Bronchial epithelial cell (primary cell): ENCODE data around the gene KDM2B. TPM values are rescaled to one million over a fixed set of nuclear protein-coding genes. Genes with fewer than 3 reads are reported as not detected.
"Not testable (repeated sequence)": the region's sequence is repeated elsewhere in the genome, so short reads cannot be mapped to it uniquely, and the experiment has no call there.

ENCODE experiments used
- DNase-seq: peaks from one replicate; pipeline ENCODE4 v3.0.0-alpha.2; 2010; ENCODE audit warnings: low read depth
- FAIRE-seq: peaks from 2 replicates; lab custom pipeline; 2011; peaks lifted over from hg19 to GRCh38; lab: Jason Lieb, UNC
- H3K27me3 ChIP-seq: 2 replicates; pipeline ENCODE4 v1.5.1; 2011; ENCODE audit warnings: low read length; ENCODE audit not compliant: control insufficient read depth, insufficient read depth
- H3K36me3 ChIP-seq: 2 replicates; pipeline ENCODE4 v1.5.1; 2011; ENCODE audit warnings: low read length; ENCODE audit not compliant: control insufficient read depth, insufficient read depth
- H3K4me3 ChIP-seq: 2 replicates; pipeline ENCODE4 v1.5.1; 2011; ENCODE audit warnings: mild to moderate bottlenecking, low read depth, low read length, control low read depth
- total RNA-seq: library from RNA; depleted of rRNA; stranded (reverse); fragments of >200 nt; gene quantifications from 2 replicates; pipeline ENCODE4 v1.2.1, GENCODE V29; 2014
- TF ChIP-seq, protein P1 (sequence below): IDR thresholded peaks from 2 replicates; pipeline ENCODE4 v1.5.1; 2011; ENCODE audit warnings: mild to moderate bottlenecking, moderate library complexity, low read length, control low read depth, inconsistent platforms; ENCODE audit not compliant: insufficient read depth, severe bottlenecking

Gene KDM2B
- total RNA-seq, 1 donor from 2014 or later = 14.2 TPM

DNA sequence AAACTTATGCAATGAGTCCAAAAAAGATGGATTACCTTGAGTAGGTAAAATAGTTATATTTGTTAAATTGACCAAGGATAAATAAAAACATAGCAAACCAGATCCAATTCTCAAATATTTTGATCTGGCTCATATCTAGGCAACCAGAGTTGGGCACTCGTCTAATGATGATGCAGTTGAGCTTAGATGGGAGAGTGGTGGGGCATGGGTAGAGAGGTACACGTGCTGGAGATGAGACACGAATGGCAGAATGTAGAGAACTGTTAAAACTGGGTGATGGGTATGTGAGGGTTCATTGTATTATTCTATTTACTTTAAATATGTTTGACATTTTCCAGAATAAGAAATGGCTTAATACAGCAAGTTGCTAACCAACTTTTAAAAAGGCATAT, 188.5 kb downstream of the KDM2B start:
- DNase-seq = no peak
- Histone ChIP-seq H3K36me3 (no peaks in the 10 kb centered on the region), H3K4me3 (no peak overlapping the region), H3K27me3 (no peaks in the 10 kb centered on the region)
- TF ChIP-seq, protein P1, sequence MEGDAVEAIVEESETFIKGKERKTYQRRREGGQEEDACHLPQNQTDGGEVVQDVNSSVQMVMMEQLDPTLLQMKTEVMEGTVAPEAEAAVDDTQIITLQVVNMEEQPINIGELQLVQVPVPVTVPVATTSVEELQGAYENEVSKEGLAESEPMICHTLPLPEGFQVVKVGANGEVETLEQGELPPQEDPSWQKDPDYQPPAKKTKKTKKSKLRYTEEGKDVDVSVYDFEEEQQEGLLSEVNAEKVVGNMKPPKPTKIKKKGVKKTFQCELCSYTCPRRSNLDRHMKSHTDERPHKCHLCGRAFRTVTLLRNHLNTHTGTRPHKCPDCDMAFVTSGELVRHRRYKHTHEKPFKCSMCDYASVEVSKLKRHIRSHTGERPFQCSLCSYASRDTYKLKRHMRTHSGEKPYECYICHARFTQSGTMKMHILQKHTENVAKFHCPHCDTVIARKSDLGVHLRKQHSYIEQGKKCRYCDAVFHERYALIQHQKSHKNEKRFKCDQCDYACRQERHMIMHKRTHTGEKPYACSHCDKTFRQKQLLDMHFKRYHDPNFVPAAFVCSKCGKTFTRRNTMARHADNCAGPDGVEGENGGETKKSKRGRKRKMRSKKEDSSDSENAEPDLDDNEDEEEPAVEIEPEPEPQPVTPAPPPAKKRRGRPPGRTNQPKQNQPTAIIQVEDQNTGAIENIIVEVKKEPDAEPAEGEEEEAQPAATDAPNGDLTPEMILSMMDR = no peak
- no peak for FAIRE-seq

DNA sequence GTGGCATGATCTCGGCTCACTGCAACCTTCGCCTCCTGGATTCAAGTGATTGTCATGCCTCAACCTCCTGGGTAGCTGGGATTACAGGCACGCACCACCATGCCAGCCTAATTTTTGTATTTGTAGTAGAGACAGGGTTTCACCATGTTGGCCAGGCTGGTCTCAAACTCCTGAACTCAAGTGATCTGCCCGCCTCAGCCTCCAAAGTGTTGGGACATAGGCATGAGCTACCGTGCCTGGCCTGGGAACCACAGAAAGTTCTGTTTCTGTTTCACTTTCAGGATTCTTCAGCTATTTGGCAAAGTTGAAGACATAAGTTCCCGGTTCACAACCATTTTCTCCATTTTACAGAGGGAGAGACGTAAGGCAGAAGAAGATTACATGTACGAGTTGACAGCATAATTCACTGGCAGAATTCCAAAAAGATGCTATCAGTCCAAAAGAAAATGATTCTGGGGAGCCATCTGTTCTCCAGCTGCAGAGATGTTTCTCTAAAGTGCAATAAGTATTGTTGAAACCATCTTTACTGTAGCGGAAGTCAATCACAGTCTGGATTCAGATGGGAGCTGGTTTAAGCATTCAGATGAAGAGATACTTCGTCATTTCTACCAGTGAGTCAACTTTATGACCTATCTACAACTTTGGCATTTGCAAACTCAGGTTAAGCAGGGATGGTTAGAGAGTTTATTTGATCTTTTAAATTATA, 189.1 kb downstream of the KDM2B start:
- no peaks in the 10 kb centered on the region for H3K27me3 ChIP-seq
- no peak for FAIRE-seq
- TF ChIP-seq, protein P1 = no peak
- no peak for DNase-seq
- H3K36me3 ChIP-seq = no peaks in the 10 kb centered on the region
- no peak overlapping the region for H3K4me3 ChIP-seq

DNA sequence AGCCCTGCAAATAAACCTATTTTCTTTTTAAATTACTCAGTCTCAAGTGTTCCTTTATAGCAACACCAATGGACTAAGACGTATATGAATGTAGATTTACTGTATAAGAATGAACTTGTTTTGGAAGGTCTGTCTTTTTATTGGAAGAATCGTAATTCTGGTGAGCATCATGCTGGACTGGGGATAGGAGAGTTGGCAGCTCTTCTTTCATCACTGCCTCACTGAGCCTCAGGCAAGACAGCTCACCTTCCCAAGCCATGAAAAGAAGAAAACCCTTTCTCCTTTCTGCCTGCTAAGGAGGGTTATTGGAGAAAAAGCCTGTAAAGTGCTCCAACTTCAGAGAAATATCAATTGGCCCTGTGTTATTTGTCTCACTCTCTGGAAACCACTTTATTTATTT, 190.0 kb downstream of the KDM2B start:
- TF ChIP-seq, protein P1 = no peak
- no peak overlapping the region for H3K4me3 ChIP-seq
- no peaks in the 10 kb centered on the region for H3K36me3 ChIP-seq
- FAIRE-seq (no peak), DNase-seq (peak; percentile 96)
- H3K27me3 ChIP-seq = no peaks in the 10 kb centered on the region

DNA sequence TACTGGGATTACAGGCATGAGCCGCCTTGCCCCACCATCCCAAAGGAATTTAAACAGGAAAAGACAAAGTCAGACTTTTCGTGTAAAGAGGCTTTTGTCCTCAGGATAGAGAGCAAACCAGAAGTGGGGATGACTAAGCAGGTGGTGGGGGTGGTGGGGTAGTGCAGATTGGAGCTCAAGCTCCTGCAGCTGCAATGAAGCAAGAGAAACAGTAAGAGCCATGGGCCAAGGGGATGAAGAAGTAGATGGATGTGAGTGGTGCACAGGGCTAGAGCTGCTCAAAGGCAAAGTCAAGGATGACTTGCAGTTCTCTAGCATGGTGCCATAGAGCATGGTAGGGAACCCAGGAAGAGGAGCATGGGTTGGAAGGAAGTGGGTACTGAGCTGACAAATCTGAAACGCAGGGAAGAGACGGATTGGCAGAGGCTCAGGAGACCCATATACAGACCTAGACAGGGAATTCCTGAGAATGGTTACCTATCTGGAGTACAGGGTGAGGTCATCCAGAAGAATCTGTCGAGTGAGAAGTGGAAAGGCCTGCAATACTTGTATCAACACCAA, 192.3 kb downstream of the KDM2B start:
- DNase-seq (peak; percentile 89), FAIRE-seq (no peak)
- H3K27me3 ChIP-seq = no peaks in the 10 kb centered on the region
- no peaks in the 10 kb centered on the region for H3K36me3 ChIP-seq
- TF ChIP-seq, protein P1 = no peak
- no peak overlapping the region for H3K4me3 ChIP-seq

DNA sequence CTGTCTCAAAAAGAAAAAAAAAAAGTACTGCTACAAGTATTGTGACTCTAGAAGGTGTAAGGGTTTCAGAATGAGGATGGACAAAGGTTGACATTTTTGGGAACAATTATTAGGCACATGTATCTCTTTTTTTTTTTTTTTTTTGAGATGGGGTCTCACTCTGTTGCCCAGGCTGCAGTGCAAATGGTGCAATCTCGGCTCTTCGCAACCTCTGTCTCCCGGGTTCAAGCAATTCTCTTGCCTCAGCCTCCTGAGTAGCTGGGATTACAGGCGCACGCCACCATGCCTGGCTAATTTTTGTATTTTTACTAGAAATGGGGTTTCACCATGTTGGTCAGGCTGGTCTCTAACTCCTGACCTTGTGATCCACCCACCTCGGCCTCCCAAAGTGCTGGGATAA, 195.9 kb downstream of the KDM2B start:
- DNase-seq, FAIRE-seq: not testable (repeated sequence)

DNA sequence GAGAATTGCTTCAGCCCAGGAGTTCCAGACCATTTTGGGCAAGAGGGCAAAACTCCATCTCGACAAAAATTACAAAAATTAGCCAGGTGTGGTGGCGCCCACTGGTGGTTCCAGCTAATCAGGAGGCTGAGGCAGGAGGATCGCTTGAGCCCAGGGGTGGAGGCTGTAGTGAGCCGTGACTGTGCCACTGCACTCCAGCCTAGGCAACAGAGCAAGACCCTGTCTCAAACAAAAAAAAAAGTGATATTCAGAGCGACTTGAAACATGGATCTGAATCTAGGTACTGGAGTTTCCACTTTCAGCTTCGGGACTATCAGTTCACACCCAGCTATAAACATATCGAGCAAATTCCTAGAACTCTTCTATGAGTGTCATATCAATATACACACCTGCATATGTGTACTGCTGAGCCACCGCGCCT, 197.2 kb downstream of the KDM2B start:
- H3K36me3 ChIP-seq = no peaks in the 10 kb centered on the region
- FAIRE-seq (no peak), DNase-seq (no peak)
- TF ChIP-seq, protein P1 = no peak
- H3K27me3 ChIP-seq = no peaks in the 10 kb centered on the region
- no peak overlapping the region for H3K4me3 ChIP-seq

More for the DNA sequence above, 195.9 kb downstream of the KDM2B start:
- not testable (repeated sequence) for H3K4me3 ChIP-seq, H3K36me3 ChIP-seq, H3K27me3 ChIP-seq
